HEK293 (cell line): ENCODE results near the gene CDH10.

Experiments
- CTCF ChIA-PET: fragments of 350-600 bp; formaldehyde crosslinking; extraction: SDS; loops from one replicate; lab custom pipeline; 2021; ENCODE audit warnings: antibody characterized with exemption; lab: Yijun Ruan, JAX
- POLR2A ChIA-PET: fragments of 300-600 bp; formaldehyde crosslinking; extraction: SDS; loops from one replicate; lab custom pipeline; 2020; ENCODE audit warnings: antibody characterized with exemption, inconsistent platforms; lab: Yijun Ruan, JAX
- H3K27ac ChIP-seq: fragments of 200-500 bp; sonication (Bioruptor generic); 2 replicates; pipeline ENCODE4 v1.5.1; 2014; ENCODE audit warnings: low read depth, low read length, control low read depth, inconsistent platforms; ENCODE audit errors: extremely low read depth
- H3K36me3 ChIP-seq, 2 experiments: fragments of 200-500 bp in 1 of 2; sonication (Bioruptor generic) in 1 of 2; 1 replicate in 1 of 2; 2 replicates in 1 of 2; pipeline ENCODE4 v1.5.1; 2014 to 2017; ENCODE audit warnings: inconsistent platforms in 2 of 2, low read length in 2 of 2; ENCODE audit not compliant: control insufficient read depth in 2 of 2, insufficient read depth in 1 of 2
- H3K4me1 ChIP-seq: fragments of 200-500 bp; sonication (Bioruptor generic); 2 replicates; pipeline ENCODE4 v1.5.1; 2014; ENCODE audit warnings: mild to moderate bottlenecking, low read length, inconsistent platforms; ENCODE audit not compliant: control insufficient read depth, insufficient read depth
- H3K4me3 ChIP-seq: 2 replicates; pipeline ENCODE4 v1.5.1; 2011; ENCODE audit warnings: low read depth, mild to moderate bottlenecking, control low read depth, low read length, moderate library complexity
- H3K9me3 ChIP-seq: fragments of 200-500 bp; sonication (Bioruptor generic); 2 replicates; pipeline ENCODE4 v1.5.1; 2014; ENCODE audit warnings: low read depth, low read length, inconsistent platforms; ENCODE audit not compliant: control insufficient read depth, insufficient read depth
- BCL11B ChIP-seq: fragments of 450-650 bp; formaldehyde crosslinking; IDR thresholded peaks from 2 replicates; pipeline ENCODE4 v1.5.1; 2016; ENCODE audit warnings: low read depth, missing biosample characterization, missing genetic modification characterization
- SCRT1 ChIP-seq: fragments of 450-650 bp; formaldehyde crosslinking; IDR thresholded peaks from 2 replicates; pipeline ENCODE4 v1.5.1; 2016; ENCODE audit warnings: missing biosample characterization, missing genetic modification characterization, borderline replicate concordance
- SP2 ChIP-seq: fragments of 450-650 bp; formaldehyde crosslinking; IDR thresholded peaks from 2 replicates; pipeline ENCODE4 v1.5.1; 2016; ENCODE audit warnings: missing biosample characterization, missing genetic modification characterization
- ZFP41 ChIP-seq: fragments of 450-650 bp; formaldehyde crosslinking; IDR thresholded peaks from 2 replicates; pipeline ENCODE4 v1.5.1; 2016; ENCODE audit warnings: missing biosample characterization, missing genetic modification characterization, borderline replicate concordance
- ZNF121 ChIP-seq: fragments of 450-650 bp; formaldehyde crosslinking; IDR thresholded peaks from 2 replicates; pipeline ENCODE4 v1.5.1; 2016; ENCODE audit warnings: missing biosample characterization, missing genetic modification characterization
- ZNF175 ChIP-seq: fragments of 450-650 bp; formaldehyde crosslinking; IDR thresholded peaks from 2 replicates; pipeline ENCODE4 v1.5.1; 2016; ENCODE audit warnings: missing biosample characterization, missing genetic modification characterization
- ZNF341 ChIP-seq: fragments of 450-650 bp; formaldehyde crosslinking; IDR thresholded peaks from 2 replicates; pipeline ENCODE4; 2016; ENCODE audit warnings: low read depth, missing biosample characterization, missing genetic modification characterization
- ZNF426 ChIP-seq: fragments of 450-650 bp; formaldehyde crosslinking; IDR thresholded peaks from 2 replicates; pipeline ENCODE4 v1.5.1; 2017; ENCODE audit warnings: missing biosample characterization, missing genetic modification characterization, mild to moderate bottlenecking, inconsistent platforms, moderate library complexity
- ZNF626 ChIP-seq: fragments of 450-650 bp; sonication (Bioruptor Pico); formaldehyde crosslinking; IDR thresholded peaks from 2 replicates; pipeline ENCODE4 v1.5.1; 2018; ENCODE audit warnings: missing biosample characterization, missing genetic modification characterization, inconsistent platforms
- ZNF629 ChIP-seq: fragments of 450-650 bp; formaldehyde crosslinking; IDR thresholded peaks from 2 replicates; pipeline ENCODE4 v1.5.1; 2017; ENCODE audit warnings: missing biosample characterization, missing genetic modification characterization
- ZNF670 ChIP-seq: fragments of 450-650 bp; formaldehyde crosslinking; IDR thresholded peaks from 2 replicates; pipeline ENCODE4 v1.5.1; 2016; ENCODE audit warnings: missing biosample characterization, missing genetic modification characterization, low read depth
- ZNF707 ChIP-seq: fragments of 450-650 bp; formaldehyde crosslinking; IDR thresholded peaks from 2 replicates; pipeline ENCODE4 v1.5.1; 2016; ENCODE audit warnings: missing biosample characterization, missing genetic modification characterization
- ZSCAN16 ChIP-seq: fragments of 450-650 bp; formaldehyde crosslinking; IDR thresholded peaks from 2 replicates; pipeline ENCODE4 v1.5.1; 2016; ENCODE audit warnings: missing biosample characterization, missing genetic modification characterization
- TF ChIP-seq, protein P1 (sequence below): fragments of 450-650 bp; formaldehyde crosslinking; IDR thresholded peaks from 2 replicates; pipeline ENCODE4 v1.5.1; 2016; ENCODE audit warnings: missing biosample characterization, missing genetic modification characterization
- TF ChIP-seq, protein P2 (sequence below): sonication (generic); formaldehyde crosslinking; IDR thresholded peaks from 2 replicates; pipeline ENCODE4 v1.8.1; 2022; ENCODE audit warnings: mild to moderate bottlenecking, moderate library complexity, missing genetic modification reagents
- TF ChIP-seq, protein P3 (sequence below): fragments of 450-650 bp; formaldehyde crosslinking; IDR thresholded peaks from 2 replicates; pipeline ENCODE4 v1.5.1; 2016; ENCODE audit warnings: missing biosample characterization, missing genetic modification characterization
- TF ChIP-seq, protein P4 (sequence below): fragments of 450-650 bp; formaldehyde crosslinking; IDR thresholded peaks from 2 replicates; pipeline ENCODE4 v1.5.1; 2016; ENCODE audit warnings: missing biosample characterization, missing genetic modification characterization

CDH10 gene

DNA sequence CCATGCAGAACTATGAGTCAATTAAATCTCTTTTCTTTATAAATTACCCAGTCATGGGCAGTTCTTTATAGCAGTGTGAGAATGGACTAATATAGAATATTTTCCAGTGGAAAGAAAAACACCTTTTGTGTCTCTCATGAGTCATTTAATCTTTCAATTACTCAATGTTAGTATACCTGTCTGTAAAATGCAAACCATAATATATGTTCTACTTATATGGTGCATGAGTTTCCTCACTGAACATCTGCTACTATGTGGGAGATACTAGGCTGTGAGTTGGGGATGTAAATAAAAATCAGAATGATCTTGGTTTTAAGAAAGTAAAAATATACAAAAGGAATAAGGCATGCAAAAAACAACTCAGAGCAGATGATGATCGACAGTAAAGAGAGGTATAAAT, 15.0 kb downstream of the CDH10 start:
- ChIA-PET CTCF (interaction anchor here (0.6 kb wide), 1 partner anchor 113 kb away, joined by 3 read pairs; no protein-coding TSS in a partner anchor), POLR2A (no interaction called here)
- Histone ChIP-seq H3K36me3 (no peaks in the 10 kb centered on the region), H3K4me3 (no peak overlapping the region), H3K27ac (no peak overlapping the region), H3K9me3 (no peaks in the 10 kb centered on the region), H3K4me1 (no peaks in the 10 kb centered on the region)
- TF ChIP-seq ZNF629 (tag by site-specific recombination) = no peak
- TF ChIP-seq, protein P1, sequence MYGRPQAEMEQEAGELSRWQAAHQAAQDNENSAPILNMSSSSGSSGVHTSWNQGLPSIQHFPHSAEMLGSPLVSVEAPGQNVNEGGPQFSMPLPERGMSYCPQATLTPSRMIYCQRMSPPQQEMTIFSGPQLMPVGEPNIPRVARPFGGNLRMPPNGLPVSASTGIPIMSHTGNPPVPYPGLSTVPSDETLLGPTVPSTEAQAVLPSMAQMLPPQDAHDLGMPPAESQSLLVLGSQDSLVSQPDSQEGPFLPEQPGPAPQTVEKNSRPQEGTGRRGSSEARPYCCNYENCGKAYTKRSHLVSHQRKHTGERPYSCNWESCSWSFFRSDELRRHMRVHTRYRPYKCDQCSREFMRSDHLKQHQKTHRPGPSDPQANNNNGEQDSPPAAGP (tag by site-specific recombination) = no peak
- no peak for TF ChIP-seq ZNF175 (tag by site-specific recombination)
- no peak for TF ChIP-seq ZNF707
- TF ChIP-seq ZNF341 (tag by site-specific recombination) = no peak
- TF ChIP-seq, protein P2, sequence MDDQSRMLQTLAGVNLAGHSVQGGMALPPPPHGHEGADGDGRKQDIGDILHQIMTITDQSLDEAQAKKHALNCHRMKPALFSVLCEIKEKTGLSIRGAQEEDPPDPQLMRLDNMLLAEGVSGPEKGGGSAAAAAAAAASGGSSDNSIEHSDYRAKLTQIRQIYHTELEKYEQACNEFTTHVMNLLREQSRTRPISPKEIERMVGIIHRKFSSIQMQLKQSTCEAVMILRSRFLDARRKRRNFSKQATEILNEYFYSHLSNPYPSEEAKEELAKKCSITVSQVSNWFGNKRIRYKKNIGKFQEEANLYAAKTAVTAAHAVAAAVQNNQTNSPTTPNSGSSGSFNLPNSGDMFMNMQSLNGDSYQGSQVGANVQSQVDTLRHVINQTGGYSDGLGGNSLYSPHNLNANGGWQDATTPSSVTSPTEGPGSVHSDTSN (CRISPR knock-in tag) = no peak
- TF ChIP-seq ZNF121 (tag by site-specific recombination) = no peak
- TF ChIP-seq ZSCAN16 (tag by site-specific recombination) = no peak
- no peak for TF ChIP-seq BCL11B (tag by site-specific recombination)
- TF ChIP-seq ZNF626 = no peak
- TF ChIP-seq, protein P3, sequence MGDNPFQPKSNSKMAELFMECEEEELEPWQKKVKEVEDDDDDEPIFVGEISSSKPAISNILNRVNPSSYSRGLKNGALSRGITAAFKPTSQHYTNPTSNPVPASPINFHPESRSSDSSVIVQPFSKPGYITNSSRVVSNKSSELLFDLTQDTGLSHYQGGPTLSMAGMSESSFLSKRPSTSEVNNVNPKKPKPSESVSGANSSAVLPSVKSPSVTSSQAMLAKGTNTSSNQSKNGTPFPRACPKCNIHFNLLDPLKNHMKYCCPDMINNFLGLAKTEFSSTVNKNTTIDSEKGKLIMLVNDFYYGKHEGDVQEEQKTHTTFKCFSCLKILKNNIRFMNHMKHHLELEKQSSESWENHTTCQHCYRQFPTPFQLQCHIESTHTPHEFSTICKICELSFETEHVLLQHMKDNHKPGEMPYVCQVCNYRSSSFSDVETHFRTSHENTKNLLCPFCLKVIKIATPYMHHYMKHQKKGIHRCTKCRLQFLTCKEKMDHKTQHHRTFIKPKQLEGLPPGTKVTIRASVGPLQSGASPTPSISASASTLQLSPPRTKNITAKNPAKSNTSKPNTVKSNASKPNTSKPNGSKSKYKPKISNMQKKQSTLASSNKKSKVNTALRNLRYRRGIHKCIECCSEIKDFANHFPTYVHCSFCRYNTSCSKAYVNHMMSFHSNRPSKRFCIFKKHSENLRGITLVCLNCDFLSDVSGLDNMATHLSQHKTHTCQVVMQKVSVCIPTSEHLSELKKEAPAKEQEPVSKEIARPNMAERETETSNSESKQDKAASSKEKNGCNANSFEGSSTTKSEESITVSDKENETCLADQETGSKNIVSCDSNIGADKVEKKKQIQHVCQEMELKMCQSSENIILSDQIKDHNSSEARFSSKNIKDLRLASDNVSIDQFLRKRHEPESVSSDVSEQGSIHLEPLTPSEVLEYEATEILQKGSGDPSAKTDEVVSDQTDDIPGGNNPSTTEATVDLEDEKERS (tag by site-specific recombination) = no peak
- no peak for TF ChIP-seq SCRT1
- no peak for TF ChIP-seq ZFP41 (tag by site-specific recombination)
- no peak for TF ChIP-seq ZNF670 (tag by site-specific recombination)
- no peak for TF ChIP-seq ZNF426 (tag by site-specific recombination)

DNA sequence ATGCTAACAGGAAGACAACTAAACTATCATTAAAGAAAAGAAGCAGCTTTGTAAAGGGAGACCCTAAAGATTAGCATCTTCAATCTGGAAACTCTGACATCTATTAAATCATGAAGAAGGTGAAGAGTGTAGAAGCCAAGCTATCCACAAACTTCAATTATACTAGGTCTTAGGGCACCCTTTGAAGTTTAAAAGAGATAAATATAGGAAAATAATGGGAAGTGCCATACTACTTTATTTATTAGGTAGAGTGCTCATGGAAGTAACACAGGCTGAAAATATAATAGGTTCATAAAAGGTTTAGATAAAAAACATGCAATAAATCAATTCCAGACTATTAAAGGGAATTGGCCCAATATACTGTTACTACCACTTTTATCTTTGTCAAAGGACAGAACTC, 19.9 kb downstream of the CDH10 start:
- Histone ChIP-seq H3K27ac (no peak overlapping the region), H3K9me3 (no peaks in the 10 kb centered on the region), H3K4me1 (no peaks in the 10 kb centered on the region), H3K4me3 (no peak overlapping the region), H3K36me3 (no peaks in the 10 kb centered on the region)
- no peak for TF ChIP-seq ZFP41 (tag by site-specific recombination)
- TF ChIP-seq SP2 (tag by site-specific recombination) = no peak
- TF ChIP-seq, protein P4, sequence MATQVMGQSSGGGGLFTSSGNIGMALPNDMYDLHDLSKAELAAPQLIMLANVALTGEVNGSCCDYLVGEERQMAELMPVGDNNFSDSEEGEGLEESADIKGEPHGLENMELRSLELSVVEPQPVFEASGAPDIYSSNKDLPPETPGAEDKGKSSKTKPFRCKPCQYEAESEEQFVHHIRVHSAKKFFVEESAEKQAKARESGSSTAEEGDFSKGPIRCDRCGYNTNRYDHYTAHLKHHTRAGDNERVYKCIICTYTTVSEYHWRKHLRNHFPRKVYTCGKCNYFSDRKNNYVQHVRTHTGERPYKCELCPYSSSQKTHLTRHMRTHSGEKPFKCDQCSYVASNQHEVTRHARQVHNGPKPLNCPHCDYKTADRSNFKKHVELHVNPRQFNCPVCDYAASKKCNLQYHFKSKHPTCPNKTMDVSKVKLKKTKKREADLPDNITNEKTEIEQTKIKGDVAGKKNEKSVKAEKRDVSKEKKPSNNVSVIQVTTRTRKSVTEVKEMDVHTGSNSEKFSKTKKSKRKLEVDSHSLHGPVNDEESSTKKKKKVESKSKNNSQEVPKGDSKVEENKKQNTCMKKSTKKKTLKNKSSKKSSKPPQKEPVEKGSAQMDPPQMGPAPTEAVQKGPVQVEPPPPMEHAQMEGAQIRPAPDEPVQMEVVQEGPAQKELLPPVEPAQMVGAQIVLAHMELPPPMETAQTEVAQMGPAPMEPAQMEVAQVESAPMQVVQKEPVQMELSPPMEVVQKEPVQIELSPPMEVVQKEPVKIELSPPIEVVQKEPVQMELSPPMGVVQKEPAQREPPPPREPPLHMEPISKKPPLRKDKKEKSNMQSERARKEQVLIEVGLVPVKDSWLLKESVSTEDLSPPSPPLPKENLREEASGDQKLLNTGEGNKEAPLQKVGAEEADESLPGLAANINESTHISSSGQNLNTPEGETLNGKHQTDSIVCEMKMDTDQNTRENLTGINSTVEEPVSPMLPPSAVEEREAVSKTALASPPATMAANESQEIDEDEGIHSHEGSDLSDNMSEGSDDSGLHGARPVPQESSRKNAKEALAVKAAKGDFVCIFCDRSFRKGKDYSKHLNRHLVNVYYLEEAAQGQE = no peak
- ChIA-PET CTCF (interaction anchor here (0.6 kb wide), 1 partner anchor 18 kb away, joined by 3 read pairs; no protein-coding TSS in a partner anchor), POLR2A (no interaction called here)
